HCT116 (cell line): ENCODE measurements around the gene SEMA3E. TPM values are rescaled to one million over a fixed set of nuclear protein-coding genes. Genes with fewer than 3 reads are reported as not detected.

ENCODE experiments used
- ATAC-seq: fragments of 200-7000 bp; cut with Tn5 transposase; 2 replicates; pipeline ENCODE4 v1.9.1; 2020; ENCODE audit warnings: mild to moderate bottlenecking, moderate library complexity
- BruUV-seq: library from RNA; stranded (reverse); fragments of 400-500 nt; replicated peaks from 2 replicates; lab custom pipeline; 2021; lab: Mats Ljungman, UMichigan
- CTCF ChIA-PET: fragments of 300-600 bp; sonication (Branson Sonifier 250); formaldehyde crosslinking; loops from one replicate; lab custom pipeline; 2021; ENCODE audit warnings: antibody characterized with exemption; lab: Charles Lee
- POLR2A ChIA-PET: fragments of 300-600, 350-600 bp; sonication (Branson Sonifier 250); formaldehyde crosslinking; loops from one replicate; lab custom pipeline; 2021; ENCODE audit warnings: antibody characterized with exemption; lab: Charles Lee
- RAD21 ChIA-PET, 2 experiments: fragments of 300-600 bp; sonication (Branson Sonifier 250); formaldehyde crosslinking; loops; one replicate each; lab custom pipeline; 2023; ENCODE audit warnings: low total read pairs in 2 of 2; ENCODE audit not compliant: uncharacterized antibody in 2 of 2, unreplicated experiment in 2 of 2, low non-redundant PET in 1 of 2; lab: Charles Lee
- DNase-seq: peaks from one replicate; pipeline ENCODE4 v3.0.0-alpha.2; 2010; ENCODE audit warnings: low read depth, low spot score
- H2AFZ ChIP-seq: fragments of 200-600 bp; shearing (Covaris generic), sonication (generic); 2 replicates; pipeline ENCODE4 v1.6.1; 2017; ENCODE audit warnings: low read depth, mixed run types, mixed read lengths, antibody characterized with exemption, low read length; ENCODE audit not compliant: poor library complexity, severe bottlenecking
- H3K27ac ChIP-seq: 2 replicates; pipeline ENCODE4 v1.5.1; 2012; ENCODE audit warnings: low read depth, low read length
- H3K27me3 ChIP-seq: fragments of 200-600 bp; sonication (generic); 2 replicates; pipeline ENCODE4 v1.6.1; 2016; ENCODE audit warnings: mixed run types, low read length, mixed read lengths; ENCODE audit not compliant: insufficient read depth
- H3K36me3 ChIP-seq, 2 experiments: fragments of 200-500 bp in 1 of 2; fragments of 200-600 bp in 1 of 2; sonication (Bioruptor generic) in 1 of 2; sonication (generic) in 1 of 2; 2 replicates each; pipeline versions ENCODE4 v1.5.1 to v1.6.1; 2014 to 2016; ENCODE audit warnings: low read length in 2 of 2, inconsistent platforms in 1 of 2, mixed read lengths in 1 of 2, mixed run types in 1 of 2; ENCODE audit not compliant: insufficient read depth in 2 of 2, control insufficient read depth in 1 of 2
- H3K4me1 ChIP-seq, 2 experiments: fragments of 200-600 bp in 1 of 2; sonication (generic) in 1 of 2; 2 replicates each; pipeline versions ENCODE4 v1.5.1 to v1.6.1; 2012 to 2017; ENCODE audit warnings: low read length in 2 of 2, inconsistent platforms in 1 of 2, mild to moderate bottlenecking in 1 of 2, mixed read lengths in 1 of 2, mixed run types in 1 of 2, moderate library complexity in 1 of 2; ENCODE audit not compliant: insufficient read depth in 2 of 2, control insufficient read depth in 1 of 2
- H3K4me2 ChIP-seq: fragments of 200-600 bp; sonication (generic); 2 replicates; pipeline ENCODE4 v1.6.1; 2017; ENCODE audit warnings: mixed run types, low read length, mixed read lengths
- H3K4me3 ChIP-seq, 2 experiments: fragments of 200-600 bp in 1 of 2; sonication (generic) in 1 of 2; replicated peaks in 1 of 2; 2 replicates each; pipeline ENCODE4 v1.5.1; 2011 to 2016; ENCODE audit warnings: low read length in 2 of 2, control low read depth in 1 of 2, low read depth in 1 of 2, mild to moderate bottlenecking in 1 of 2, mixed read lengths in 1 of 2, mixed run types in 1 of 2
- H3K79me2 ChIP-seq: fragments of 200-600 bp; sonication (generic); 2 replicates; pipeline ENCODE4 v1.6.1; 2017; ENCODE audit warnings: mild to moderate bottlenecking, mixed run types, low read length, moderate library complexity, mixed read lengths; ENCODE audit not compliant: insufficient read depth
- H3K9ac ChIP-seq: fragments of 200-600 bp; sonication (generic); 2 replicates; pipeline ENCODE4 v1.6.1; 2016; ENCODE audit warnings: low read length, mixed read lengths
- H3K9me2 ChIP-seq: fragments of 200-600 bp; sonication (generic), shearing (Covaris generic); 2 replicates; pipeline ENCODE4 v1.6.1; 2017; ENCODE audit warnings: mixed run types, mild to moderate bottlenecking, moderate library complexity; ENCODE audit not compliant: insufficient read depth
- H3K9me3 ChIP-seq, 2 experiments: fragments of 200-500 bp in 1 of 2; fragments of 200-600 bp in 1 of 2; sonication (Bioruptor generic) in 1 of 2; sonication (generic) in 1 of 2; 2 replicates each; pipeline ENCODE4 v1.6.1; 2014 to 2017; ENCODE audit warnings: low read length in 2 of 2, mixed read lengths in 2 of 2, inconsistent platforms in 1 of 2, low read depth in 1 of 2, mild to moderate bottlenecking in 1 of 2, mixed run types in 1 of 2, moderate library complexity in 1 of 2; ENCODE audit not compliant: control insufficient read depth in 1 of 2, insufficient read depth in 1 of 2
- H4K20me1 ChIP-seq: fragments of 200-600 bp; sonication (generic), shearing (Covaris generic); 2 replicates; pipeline ENCODE4 v1.6.1; 2017; ENCODE audit warnings: mixed run types, mild to moderate bottlenecking, moderate library complexity; ENCODE audit not compliant: insufficient read depth
- CBX3 ChIP-seq: IDR thresholded peaks from 2 replicates; pipeline ENCODE4 v1.6.1; 2012; ENCODE audit warnings: low read depth
- CTCF ChIP-seq, 3 experiments: fragments of 200-600 bp in 1 of 3; sonication (generic) in 1 of 3; IDR thresholded peaks in 2 of 3; conservative IDR thresholded peaks in 1 of 3; 2 replicates each; pipeline ENCODE4 v1.5.1; 2012 to 2017; ENCODE audit warnings: low read depth in 2 of 3, low read length in 2 of 3, antibody characterized with exemption in 1 of 3, borderline replicate concordance in 1 of 3, control low read depth in 1 of 3, mild to moderate bottlenecking in 1 of 3, mixed read lengths in 1 of 3, mixed run types in 1 of 3, moderate library complexity in 1 of 3; ENCODE audit not compliant: insufficient read depth in 1 of 3
- EZH2 ChIP-seq: fragments of 200-600 bp; sonication (generic); IDR thresholded peaks from 2 replicates; pipeline ENCODE4 v1.6.1; 2017; ENCODE audit warnings: antibody characterized with exemption, mixed run types
- MAX ChIP-seq: IDR thresholded peaks from 2 replicates; pipeline ENCODE4 v1.6.1; 2012
- SIN3A ChIP-seq: IDR thresholded peaks from 2 replicates; pipeline ENCODE4 v1.6.1; 2012; ENCODE audit warnings: low read depth
- TCF7L2 ChIP-seq: IDR thresholded peaks from 2 replicates; pipeline ENCODE4 v1.7.0; 2011; ENCODE audit warnings: borderline replicate concordance, inconsistent platforms; ENCODE audit not compliant: insufficient read depth, insufficient read length; ENCODE audit errors: extremely low read depth
- YY1 ChIP-seq: IDR thresholded peaks from 2 replicates; pipeline ENCODE4 v1.6.1; 2011; ENCODE audit warnings: low read length, low read depth, moderate library complexity, mild to moderate bottlenecking; ENCODE audit not compliant: insufficient replicate concordance; ENCODE audit errors: extremely low read depth
- ZNF274 ChIP-seq: fragments of 200-500 bp; sonication (Bioruptor generic); IDR thresholded peaks from 2 replicates; pipeline ENCODE4 v1.6.1; 2014; ENCODE audit warnings: mild to moderate bottlenecking, low read depth, low read length, inconsistent platforms
- intact Hi-C: fragments of 100-400 bp; cut with micrococcal nuclease; formaldehyde crosslinking; loops from 2 replicates; pipeline ENCODE4 v1.10.0; 2022
- total RNA-seq: library from RNA; stranded (reverse); gene quantifications from one replicate; pipeline ENCODE4 v1.2.1, GENCODE V29; 2021; ENCODE audit not compliant: unreplicated experiment

SEMA3E gene
- total RNA-seq, 1 experiment from 2014 or later: 1.6 TPM

- Histone ChIP-seq H2AFZ (no peak overlapping the region), H3K36me3 (no peaks in the 10 kb centered on the region), H4K20me1 (no peaks in the 10 kb centered on the region), H3K27me3 (no peaks in the 10 kb centered on the region), H3K9me3 (no peaks in the 10 kb centered on the region), H3K4me1 (no peaks in the 10 kb centered on the region), H3K4me3 (no peak overlapping the region), H3K9ac (no peak overlapping the region), H3K79me2 (no peaks in the 10 kb centered on the region), H3K27ac (no peak overlapping the region), H3K9me2 (no peaks in the 10 kb centered on the region), H3K4me2 (no peak overlapping the region)
- RAD21 ChIA-PET: no interaction called here
- DNase-seq: no peak
- no peak for ATAC-seq
- CTCF ChIA-PET: no interaction called here
- no TSS peak for BruUV-seq
- POLR2A ChIA-PET: no interaction called here
- TF ChIP-seq TCF7L2: no peak
- intact Hi-C loops: no loop called here
Observed at GRCh38 chr7:83419013-83419412, 229.9 kb downstream of the SEMA3E start.

- POLR2A ChIA-PET: no interaction called here
- CTCF ChIA-PET: interaction anchor here (0.7 to 0.9 kb wide), 2 partner anchors 18 to 233 kb away, joined by 3 read pairs; no protein-coding TSS in a partner anchor
Observed at GRCh38 chr7:83415840-83416239, 233.1 kb downstream of the SEMA3E start.

GRCh38 chr7:83414947-83415346 is 234.0 kb downstream of the SEMA3E start:
- Histone ChIP-seq H3K27me3 (no peaks in the 10 kb centered on the region), H3K9me3 (no peaks in the 10 kb centered on the region), H3K9me2 (no peaks in the 10 kb centered on the region), H4K20me1 (no peaks in the 10 kb centered on the region), H3K4me1 (no peaks in the 10 kb centered on the region), H3K27ac (no peak overlapping the region), H3K4me2 (no peak overlapping the region), H3K4me3 (no peak overlapping the region), H3K79me2 (no peaks in the 10 kb centered on the region), H3K36me3 (no peaks in the 10 kb centered on the region), H3K9ac (no peak overlapping the region), H2AFZ (no peak overlapping the region)
- BruUV-seq: no TSS peak
- POLR2A ChIA-PET: interaction anchor here (0.7 kb wide), 1 partner anchor 65 kb away, joined by 3 read pairs; no protein-coding TSS in a partner anchor
- CTCF ChIA-PET: interaction anchor here (0.9 kb wide), 1 partner anchor 18 kb away, joined by 3 read pairs; no protein-coding TSS in a partner anchor
- ATAC-seq (no peak), DNase-seq (no peak)
- RAD21 ChIA-PET: no interaction called here
- intact Hi-C loops: no loop called here
- TF ChIP-seq CTCF (IDR thresholded peaks at IDR 0.05 in 2 of 3, conservative IDR thresholded peaks at IDR 0.05 in 1 of 3; ENCODE audit: borderline replicate concordance in 1 of 3, insufficient read depth in 1 of 3, low read depth in 2 of 3, low read length in 2 of 3) (no peak), EZH2 (no peak), SIN3A (no peak), MAX (no peak), ZNF274 (no peak), YY1 (no peak)

More at GRCh38 chr7:83415840-83416239, 233.1 kb downstream of the SEMA3E start:
- intact Hi-C loops: no loop called here
- Histone ChIP-seq H4K20me1 (no peaks in the 10 kb centered on the region), H3K9ac (no peak overlapping the region), H3K4me3 (no peak overlapping the region), H3K4me1 (no peaks in the 10 kb centered on the region), H2AFZ (no peak overlapping the region), H3K9me3 (no peaks in the 10 kb centered on the region), H3K27me3 (no peaks in the 10 kb centered on the region), H3K9me2 (no peaks in the 10 kb centered on the region), H3K79me2 (no peaks in the 10 kb centered on the region), H3K27ac (no peak overlapping the region), H3K4me2 (no peak overlapping the region), H3K36me3 (no peaks in the 10 kb centered on the region)
- DNase-seq (no peak), ATAC-seq (no peak)
- TF ChIP-seq CBX3: no peak
- BruUV-seq: no TSS peak
- RAD21 ChIA-PET: no interaction called here
